GM15510 (cell line): ENCODE results near the gene USP20.

Experiments
- POLR2A ChIP-seq: IDR thresholded peaks from 3 replicates; pipeline ENCODE4 v1.6.1; 2011; ENCODE audit warnings: borderline replicate concordance; ENCODE audit not compliant: insufficient read length; ENCODE audit errors: extremely low read depth

USP20 gene

DNA sequence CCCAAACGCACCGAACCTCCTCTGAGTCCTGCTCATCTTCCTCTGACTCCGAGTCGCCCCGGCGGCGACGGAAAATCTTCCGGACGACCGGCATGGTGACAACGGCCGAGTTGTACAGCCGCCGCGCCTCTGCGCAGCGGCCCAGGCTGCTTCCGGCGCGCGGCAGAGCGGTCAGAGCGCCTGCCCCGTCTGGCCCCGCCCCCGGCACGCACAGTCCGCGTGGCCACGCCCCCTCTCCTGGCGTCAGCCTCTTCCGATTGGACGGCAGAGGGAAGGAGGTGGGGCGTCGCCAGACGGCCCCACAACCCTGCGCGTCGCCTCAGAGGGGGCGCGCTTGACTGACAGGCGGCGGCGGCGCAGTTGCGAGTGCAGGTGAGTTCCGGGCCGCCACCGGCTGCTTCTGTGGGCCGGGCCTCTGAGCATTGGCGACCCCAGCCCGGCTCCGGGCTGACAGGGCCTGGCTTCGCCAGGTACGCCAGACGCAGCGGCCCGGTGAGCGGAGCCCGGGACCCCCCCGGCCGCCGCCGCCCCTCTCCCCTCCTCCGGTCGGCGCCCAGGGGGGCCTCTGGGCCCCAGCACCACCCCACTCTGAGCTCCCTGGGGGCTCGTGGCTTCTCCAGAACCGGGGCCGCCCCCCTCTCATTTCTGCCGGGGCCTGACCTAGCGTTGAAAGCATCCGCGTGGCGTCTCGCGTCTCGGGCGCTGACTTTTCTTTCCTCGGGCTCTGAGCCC lies at the start of gene USP20, which contains the start of gene C9orf78:
Gene USP20, plus strand, starts transcription at position 331 of the 732 bp plus-strand sequence. CDS start 17,098 bp downstream, outside the sequence.
Gene C9orf78, minus strand, starts transcription at position 148 of the 732 bp plus-strand sequence. Its CDS starts 54 bp downstream, at position 94.
- peak; percentile 96 for TF ChIP-seq POLR2A

GRCh38 chr9:129785866-129786265 lies 49.4 kb upstream of the USP20 start:
- TF ChIP-seq POLR2A, result no peak

GRCh38 chr9:129786481-129786880 lies 48.8 kb upstream of the USP20 start:
- TF ChIP-seq POLR2A, result no peak

DNA sequence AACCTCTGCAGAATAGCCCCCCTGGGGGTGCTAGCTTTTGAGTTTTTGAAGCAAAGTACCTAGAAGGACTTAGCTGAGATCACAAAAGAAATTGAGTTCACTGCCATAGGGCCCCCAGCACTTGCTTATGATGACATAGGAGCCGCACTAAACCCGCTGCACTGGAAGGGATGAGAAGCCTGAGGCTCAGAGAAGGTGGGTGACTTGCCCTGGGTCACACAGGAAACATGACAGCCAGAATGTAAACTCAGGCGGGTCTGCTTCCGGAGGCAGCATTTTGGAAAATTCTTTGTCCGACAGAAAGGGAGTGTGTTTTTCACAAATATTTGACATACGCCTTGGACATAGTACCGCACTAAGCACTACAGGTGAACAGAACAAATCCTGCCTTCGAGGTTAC lies 40.7 kb upstream of the USP20 start:
- TF ChIP-seq POLR2A, result no peak

DNA sequence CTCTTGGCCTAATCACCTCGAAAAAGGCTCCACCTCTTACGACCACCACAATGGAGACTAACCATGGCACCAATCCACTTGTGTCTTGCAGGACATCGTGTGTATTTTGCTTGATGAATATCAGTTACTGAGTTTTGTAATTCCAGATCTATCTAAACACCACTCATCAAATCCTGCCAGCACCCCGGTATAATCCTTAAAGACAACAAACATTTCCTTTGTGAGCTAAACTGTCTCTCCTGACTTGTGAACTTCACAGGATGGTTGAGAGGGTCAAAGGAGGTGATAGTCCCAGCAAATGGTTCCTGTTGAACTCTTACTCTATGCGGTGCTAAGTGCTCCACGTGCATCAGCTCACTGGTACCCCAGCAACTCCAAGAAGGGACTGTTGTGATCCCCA lies 36.3 kb upstream of the USP20 start:
- TF ChIP-seq POLR2A, result no peak

DNA sequence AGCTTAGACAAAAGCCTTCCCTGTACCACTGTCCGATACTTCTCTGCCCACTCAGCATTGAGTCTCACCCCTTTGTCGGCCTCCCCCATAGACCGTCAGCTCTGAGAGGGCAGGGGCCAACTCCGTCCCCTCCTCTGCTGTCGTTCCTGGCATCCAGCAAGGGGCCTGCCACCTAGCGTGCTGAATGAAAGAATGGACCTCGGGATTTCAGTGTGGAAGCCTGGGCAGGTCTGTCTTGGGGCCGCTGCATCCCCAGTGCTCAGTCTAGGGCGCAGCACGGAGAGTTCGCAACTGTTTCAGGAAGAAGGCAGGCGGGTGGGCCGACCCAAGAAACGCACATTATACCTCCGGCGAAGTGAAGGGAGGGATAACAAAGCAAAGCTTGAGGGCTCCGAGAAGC lies 33.8 kb upstream of the USP20 start:
- no peak for TF ChIP-seq POLR2A

DNA sequence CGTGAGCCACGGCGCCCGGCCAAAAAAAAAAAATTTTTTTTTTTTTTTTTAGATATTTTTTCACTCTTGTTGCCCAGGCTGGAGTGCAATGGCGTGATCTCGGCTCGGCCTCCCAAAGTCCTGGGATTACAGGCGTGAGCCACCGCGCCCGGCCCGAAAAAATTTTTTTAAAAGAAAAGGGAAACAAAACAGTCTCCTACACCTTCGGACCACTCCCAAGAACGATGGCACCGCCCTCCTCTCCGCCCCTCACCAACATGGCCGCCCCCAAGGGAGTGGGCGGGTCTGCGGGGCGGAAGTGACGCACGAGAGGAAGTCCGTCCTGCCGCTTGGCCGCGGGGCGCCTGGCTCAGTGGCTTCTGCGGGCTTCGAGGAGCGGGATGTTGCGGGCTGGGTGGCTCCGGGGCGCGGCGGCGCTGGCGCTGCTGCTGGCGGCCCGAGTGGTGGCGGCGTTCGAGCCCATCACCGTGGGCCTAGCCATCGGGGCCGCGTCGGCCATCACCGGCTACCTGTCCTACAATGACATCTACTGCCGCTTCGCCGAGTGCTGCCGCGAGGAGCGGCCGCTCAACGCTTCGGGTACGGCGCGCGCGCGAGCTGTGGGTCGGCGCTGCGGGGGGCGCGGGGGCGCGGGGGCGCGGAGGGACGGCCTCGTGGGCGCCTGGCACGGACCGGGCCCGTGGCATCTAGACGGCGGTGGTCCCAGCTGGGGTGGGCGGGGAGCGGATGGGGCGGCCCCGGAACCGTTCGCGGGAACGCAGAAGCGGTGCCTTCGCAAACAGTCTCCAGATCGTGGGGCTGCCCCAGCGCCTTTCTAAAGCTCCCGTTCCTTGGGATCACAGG lies 32.2 kb upstream of the USP20 start, which contains the start of gene TOR1B:
Gene TOR1B, plus strand, starts transcription at position 352 of the 843 bp plus-strand sequence. Its CDS starts 29 bp downstream, at position 381.
- TF ChIP-seq POLR2A, result peak; percentile 89

DNA sequence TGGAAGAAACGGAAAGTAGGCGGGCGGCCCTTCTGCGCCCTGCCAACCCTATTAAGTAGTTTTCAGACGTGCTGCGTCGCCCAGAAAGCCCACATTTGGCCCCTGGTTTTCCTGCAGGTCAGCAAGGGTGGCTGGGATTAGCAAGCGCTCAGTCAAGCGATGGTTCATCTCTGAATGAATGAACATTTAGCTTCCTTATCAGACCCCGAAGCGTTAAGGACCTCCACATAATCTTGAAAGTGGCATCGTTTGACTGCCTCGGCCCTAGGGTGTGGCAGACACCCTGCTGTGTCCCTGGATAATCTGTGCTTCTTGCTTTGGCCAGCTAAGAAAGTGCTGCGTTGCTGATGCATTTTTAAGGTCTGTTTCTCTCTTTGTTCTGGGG lies 31.6 kb upstream of the USP20 start:
- TF ChIP-seq POLR2A, result no peak

DNA sequence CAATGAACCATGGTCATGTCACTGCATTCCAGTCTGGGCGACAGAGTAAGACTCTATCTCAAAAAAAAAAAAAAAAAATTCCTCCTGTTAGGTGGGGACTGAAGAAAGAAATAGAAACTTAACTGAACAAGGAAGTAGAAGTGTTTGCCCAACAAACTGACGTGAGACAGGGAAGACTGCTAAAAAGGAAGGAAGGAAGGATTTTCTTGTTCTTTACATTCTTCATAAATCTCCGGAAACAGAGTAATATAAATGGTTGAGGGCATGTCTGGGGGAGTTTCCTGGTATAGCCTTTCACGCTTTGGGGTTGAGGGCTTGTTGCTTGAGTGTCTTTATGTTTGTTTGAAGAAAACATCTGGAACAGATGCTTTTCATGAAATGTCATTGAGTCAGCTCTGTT lies 29.2 kb upstream of the USP20 start:
- TF ChIP-seq POLR2A, result no peak

- TF ChIP-seq POLR2A, result no peak
These were observed 25.9 kb upstream of the USP20 start for GRCh38 chr9:129809346-129809745.

GRCh38 chr9:129810116-129810515 lies 25.1 kb upstream of the USP20 start:
- no peak for TF ChIP-seq POLR2A

GRCh38 chr9:129810788-129811187 lies 24.5 kb upstream of the USP20 start:
- no peak for TF ChIP-seq POLR2A

- no peak for TF ChIP-seq POLR2A
These were observed 23.3 kb upstream of the USP20 start for GRCh38 chr9:129811967-129812363.

DNA sequence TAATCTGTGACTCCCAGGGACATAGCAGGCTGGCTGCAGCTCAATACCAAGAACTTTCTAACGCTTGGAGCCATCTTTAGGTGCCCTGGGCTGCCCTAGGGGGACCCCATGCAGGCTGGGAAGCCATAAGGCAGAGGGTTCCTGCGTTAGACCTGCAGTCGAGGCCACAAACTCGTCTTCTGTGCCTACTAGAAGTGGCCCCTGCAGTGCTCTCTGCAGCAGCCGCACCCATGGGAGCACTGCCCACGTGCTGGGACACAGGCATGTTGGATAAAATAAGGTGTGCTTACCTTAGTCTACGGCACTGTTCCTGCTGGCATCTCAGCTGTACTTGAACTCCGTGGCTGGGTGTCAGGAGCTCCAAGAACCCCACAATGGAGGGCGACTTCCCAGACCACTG lies 22.9 kb upstream of the USP20 start:
- TF ChIP-seq POLR2A, result no peak

DNA sequence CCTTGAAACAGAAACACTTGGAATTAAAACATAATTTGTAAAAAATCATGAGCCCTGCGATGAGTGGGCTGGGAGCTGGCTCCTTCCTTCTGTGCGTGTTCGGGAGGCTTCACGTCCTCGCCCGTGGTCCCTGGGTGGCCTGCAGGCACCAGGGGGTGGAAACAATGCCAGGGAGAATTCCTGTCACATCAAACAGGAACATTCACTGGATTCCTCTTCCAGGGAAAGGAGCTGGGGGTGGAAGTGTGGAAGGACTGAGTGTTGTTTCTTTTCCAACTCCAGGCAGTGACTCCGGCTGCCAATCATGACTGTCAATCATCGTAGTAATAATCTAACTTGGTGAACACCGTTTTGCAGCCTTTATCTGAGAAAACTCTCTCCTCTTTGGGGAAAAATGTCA lies 21.6 kb upstream of the USP20 start:
- no peak for TF ChIP-seq POLR2A
